Measurements from ENCODE around the gene PHAF1.

PHAF1 gene

GRCh38 chr16:67174706-67175231 is 65.0 kb downstream of the PHAF1 start:
- ATAC-seq = no peak
- no peak for TF ChIP-seq ZNF8 (CRISPR knock-in tag; IDR thresholded peaks at IDR 0.05)
- TF ChIP-seq TSHZ2 (CRISPR knock-in tag; IDR thresholded peaks at IDR 0.05) = no peak
- no peak for TF ChIP-seq ZFP30 (CRISPR knock-in tag; IDR thresholded peaks at IDR 0.05)
- no peak for TF ChIP-seq RARB (CRISPR knock-in tag; IDR thresholded peaks at IDR 0.05)
- TF ChIP-seq ISL1 (CRISPR knock-in tag; IDR thresholded peaks at IDR 0.05) = no peak
- TF ChIP-seq ESRRG (CRISPR knock-in tag; IDR thresholded peaks at IDR 0.05) = no peak
- TF ChIP-seq ZNF565 (CRISPR knock-in tag; conservative IDR thresholded peaks at IDR 0.05; ENCODE audit: low read depth) = no peak
- TF ChIP-seq, protein P1, sequence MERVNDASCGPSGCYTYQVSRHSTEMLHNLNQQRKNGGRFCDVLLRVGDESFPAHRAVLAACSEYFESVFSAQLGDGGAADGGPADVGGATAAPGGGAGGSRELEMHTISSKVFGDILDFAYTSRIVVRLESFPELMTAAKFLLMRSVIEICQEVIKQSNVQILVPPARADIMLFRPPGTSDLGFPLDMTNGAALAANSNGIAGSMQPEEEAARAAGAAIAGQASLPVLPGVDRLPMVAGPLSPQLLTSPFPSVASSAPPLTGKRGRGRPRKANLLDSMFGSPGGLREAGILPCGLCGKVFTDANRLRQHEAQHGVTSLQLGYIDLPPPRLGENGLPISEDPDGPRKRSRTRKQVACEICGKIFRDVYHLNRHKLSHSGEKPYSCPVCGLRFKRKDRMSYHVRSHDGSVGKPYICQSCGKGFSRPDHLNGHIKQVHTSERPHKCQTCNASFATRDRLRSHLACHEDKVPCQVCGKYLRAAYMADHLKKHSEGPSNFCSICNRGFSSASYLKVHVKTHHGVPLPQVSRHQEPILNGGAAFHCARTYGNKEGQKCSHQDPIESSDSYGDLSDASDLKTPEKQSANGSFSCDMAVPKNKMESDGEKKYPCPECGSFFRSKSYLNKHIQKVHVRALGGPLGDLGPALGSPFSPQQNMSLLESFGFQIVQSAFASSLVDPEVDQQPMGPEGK (CRISPR knock-in tag; IDR thresholded peaks at IDR 0.05; ENCODE audit: borderline replicate concordance) = no peak
- TF ChIP-seq ARNTL (CRISPR knock-in tag; IDR thresholded peaks at IDR 0.05; ENCODE audit: borderline replicate concordance, low read depth) = no peak
- no peak for TF ChIP-seq GLIS3 (CRISPR knock-in tag; IDR thresholded peaks at IDR 0.05)
- no peak for TF ChIP-seq BACH2 (CRISPR knock-in tag; IDR thresholded peaks at IDR 0.05; ENCODE audit: borderline replicate concordance)
- TF ChIP-seq, protein P2, sequence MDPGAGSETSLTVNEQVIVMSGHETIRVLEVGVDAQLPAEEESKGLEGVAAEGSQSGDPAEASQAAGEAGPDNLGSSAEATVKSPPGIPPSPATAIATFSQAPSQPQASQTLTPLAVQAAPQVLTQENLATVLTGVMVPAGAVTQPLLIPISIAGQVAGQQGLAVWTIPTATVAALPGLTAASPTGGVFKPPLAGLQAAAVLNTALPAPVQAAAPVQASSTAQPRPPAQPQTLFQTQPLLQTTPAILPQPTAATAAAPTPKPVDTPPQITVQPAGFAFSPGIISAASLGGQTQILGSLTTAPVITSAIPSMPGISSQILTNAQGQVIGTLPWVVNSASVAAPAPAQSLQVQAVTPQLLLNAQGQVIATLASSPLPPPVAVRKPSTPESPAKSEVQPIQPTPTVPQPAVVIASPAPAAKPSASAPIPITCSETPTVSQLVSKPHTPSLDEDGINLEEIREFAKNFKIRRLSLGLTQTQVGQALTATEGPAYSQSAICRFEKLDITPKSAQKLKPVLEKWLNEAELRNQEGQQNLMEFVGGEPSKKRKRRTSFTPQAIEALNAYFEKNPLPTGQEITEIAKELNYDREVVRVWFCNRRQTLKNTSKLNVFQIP (CRISPR knock-in tag; IDR thresholded peaks at IDR 0.05; ENCODE audit: borderline replicate concordance, low read depth) = no peak
- TF ChIP-seq TCF4 (CRISPR knock-in tag; IDR thresholded peaks at IDR 0.05; ENCODE audit: borderline replicate concordance) = no peak
- TF ChIP-seq ZFP3 (CRISPR knock-in tag; IDR thresholded peaks at IDR 0.05) = no peak
- no peak for TF ChIP-seq CSDC2 (CRISPR knock-in tag; IDR thresholded peaks at IDR 0.05)
- TF ChIP-seq TOX (CRISPR knock-in tag; IDR thresholded peaks at IDR 0.05; ENCODE audit: borderline replicate concordance) = no peak
- TF ChIP-seq CSRNP3 (CRISPR knock-in tag; IDR thresholded peaks at IDR 0.05) = no peak
- TF ChIP-seq ZNF70 (CRISPR knock-in tag; IDR thresholded peaks at IDR 0.05) = no peak
- TF ChIP-seq, protein P3, sequence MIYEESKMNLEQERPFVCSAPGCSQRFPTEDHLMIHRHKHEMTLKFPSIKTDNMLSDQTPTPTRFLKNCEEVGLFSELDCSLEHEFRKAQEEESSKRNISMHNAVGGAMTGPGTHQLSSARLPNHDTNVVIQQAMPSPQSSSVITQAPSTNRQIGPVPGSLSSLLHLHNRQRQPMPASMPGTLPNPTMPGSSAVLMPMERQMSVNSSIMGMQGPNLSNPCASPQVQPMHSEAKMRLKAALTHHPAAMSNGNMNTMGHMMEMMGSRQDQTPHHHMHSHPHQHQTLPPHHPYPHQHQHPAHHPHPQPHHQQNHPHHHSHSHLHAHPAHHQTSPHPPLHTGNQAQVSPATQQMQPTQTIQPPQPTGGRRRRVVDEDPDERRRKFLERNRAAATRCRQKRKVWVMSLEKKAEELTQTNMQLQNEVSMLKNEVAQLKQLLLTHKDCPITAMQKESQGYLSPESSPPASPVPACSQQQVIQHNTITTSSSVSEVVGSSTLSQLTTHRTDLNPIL (CRISPR knock-in tag; IDR thresholded peaks at IDR 0.05; ENCODE audit: low read depth) = no peak

- ATAC-seq = no peak
Observed at GRCh38 chr16:67176662-67177061, 66.9 kb downstream of the PHAF1 start.

More at GRCh38 chr16:67176662-67177061, 66.9 kb downstream of the PHAF1 start:
- no peak for TF ChIP-seq ARNTL (CRISPR knock-in tag; IDR thresholded peaks at IDR 0.05; ENCODE audit: borderline replicate concordance, low read depth)
- TF ChIP-seq ZNF70 (CRISPR knock-in tag; IDR thresholded peaks at IDR 0.05) = no peak
- no peak for TF ChIP-seq ZNF565 (CRISPR knock-in tag; conservative IDR thresholded peaks at IDR 0.05; ENCODE audit: low read depth)
- TF ChIP-seq PPARA (CRISPR knock-in tag; IDR thresholded peaks at IDR 0.05; ENCODE audit: borderline replicate concordance) = no peak
- TF ChIP-seq ISL1 (CRISPR knock-in tag; IDR thresholded peaks at IDR 0.05) = no peak
- TF ChIP-seq TSHZ2 (CRISPR knock-in tag; IDR thresholded peaks at IDR 0.05) = no peak
- TF ChIP-seq, protein P2 (CRISPR knock-in tag; IDR thresholded peaks at IDR 0.05; ENCODE audit: borderline replicate concordance, low read depth) = no peak
- TF ChIP-seq ZC3H10 (CRISPR knock-in tag; IDR thresholded peaks at IDR 0.05) = no peak
- TF ChIP-seq ZFP3 (CRISPR knock-in tag; IDR thresholded peaks at IDR 0.05) = no peak
- TF ChIP-seq CSDC2 (CRISPR knock-in tag; IDR thresholded peaks at IDR 0.05) = no peak
- TF ChIP-seq, protein P1 (CRISPR knock-in tag; IDR thresholded peaks at IDR 0.05; ENCODE audit: borderline replicate concordance) = no peak
